Naive thymus-derived CD4-positive, alpha-beta T cell (primary cell): ENCODE data around the gene SCO2. TPM values are rescaled to one million over a fixed set of nuclear protein-coding genes. Genes with fewer than 3 reads are reported as not detected.

Experiments
- ATAC-seq: fragments of 150-1000 bp; cut with Tn5 transposase; 2 replicates; pipeline ENCODE4 v1.10.0; 2021; ENCODE audit warnings: mild to moderate bottlenecking, moderate library complexity
- CTCF ChIA-PET: fragments of 350-600 bp; sonication (Branson Sonifier 250); formaldehyde crosslinking; loops from one replicate; lab custom pipeline; 2021; ENCODE audit warnings: antibody characterized with exemption; lab: Charles Lee
- POLR2A ChIA-PET: fragments of 350-600 bp; sonication (Branson Sonifier 250); formaldehyde crosslinking; loops from one replicate; lab custom pipeline; 2021; ENCODE audit warnings: antibody characterized with exemption, inconsistent platforms; lab: Charles Lee
- DNase-seq, 9 donors: peaks; one replicate each; pipeline versions ENCODE4 v3.0.0 to v3.0.0-alpha.2; 2020 to 2022; ENCODE audit warnings: mixed read lengths in 1 of 9
- H3K27ac ChIP-seq: one replicate; pipeline ENCODE4 v1.7.0; 2013; ENCODE audit warnings: mild to moderate bottlenecking, low read depth, low read length, moderate library complexity
- H3K27me3 ChIP-seq, 2 donors: one replicate each; pipeline ENCODE4 v1.7.0; 2013; ENCODE audit warnings: low read length in 2 of 2, mild to moderate bottlenecking in 2 of 2, moderate library complexity in 2 of 2; ENCODE audit not compliant: control insufficient read depth in 2 of 2, insufficient read depth in 2 of 2
- H3K36me3 ChIP-seq, 3 experiments: 1 replicate in 2 of 3; 2 replicates in 1 of 3; pipeline ENCODE4 v1.7.0; 2013; ENCODE audit warnings: low read length in 3 of 3, mild to moderate bottlenecking in 3 of 3, moderate library complexity in 1 of 3; ENCODE audit not compliant: insufficient read depth in 3 of 3, control insufficient read depth in 2 of 3
- H3K4me1 ChIP-seq, 2 donors: one replicate each; pipeline ENCODE4 v1.7.0; 2013; ENCODE audit warnings: low read length in 2 of 2, mild to moderate bottlenecking in 2 of 2, moderate library complexity in 1 of 2; ENCODE audit not compliant: control insufficient read depth in 2 of 2, insufficient read depth in 2 of 2
- H3K4me3 ChIP-seq: 2 replicates; pipeline ENCODE4 v1.7.0; 2013; ENCODE audit warnings: mild to moderate bottlenecking, low read length
- H3K9me3 ChIP-seq, 3 experiments: 1 replicate in 2 of 3; 2 replicates in 1 of 3; pipeline ENCODE4 v1.7.0; 2013; ENCODE audit warnings: low read length in 3 of 3; ENCODE audit not compliant: control insufficient read depth in 2 of 3
- H3K27ac Mint-ChIP-seq, 9 donors: one replicate each; pipeline ENCODE4 v1.8.0; 2020 to 2022; ENCODE audit warnings: mixed read lengths in 9 of 9, mild to moderate bottlenecking in 8 of 9, moderate library complexity in 5 of 9, inconsistent platforms in 2 of 9
- H3K27me3 Mint-ChIP-seq, 5 donors: one replicate each; pipeline ENCODE4 v1.8.0; 2021 to 2022; ENCODE audit warnings: mixed read lengths in 5 of 5, mild to moderate bottlenecking in 1 of 5
- H3K36me3 Mint-ChIP-seq, 5 donors: one replicate each; pipeline ENCODE4 v1.8.0; 2020 to 2022; ENCODE audit warnings: mixed read lengths in 5 of 5, mild to moderate bottlenecking in 3 of 5, inconsistent platforms in 1 of 5
- H3K4me1 Mint-ChIP-seq, 7 donors: one replicate each; pipeline ENCODE4 v1.8.0; 2020 to 2022; ENCODE audit warnings: mixed read lengths in 7 of 7, mild to moderate bottlenecking in 3 of 7, inconsistent platforms in 1 of 7
- H3K4me3 Mint-ChIP-seq, 10 donors: one replicate each; pipeline ENCODE4 v1.8.0; 2020 to 2022; ENCODE audit warnings: mild to moderate bottlenecking in 10 of 10, mixed read lengths in 10 of 10, moderate library complexity in 6 of 10, inconsistent platforms in 2 of 10
- H3K9me3 Mint-ChIP-seq, 11 donors: one replicate each; pipeline ENCODE4 v1.8.0; 2020 to 2022; ENCODE audit warnings: mixed read lengths in 11 of 11, mild to moderate bottlenecking in 4 of 11, inconsistent platforms in 1 of 11, moderate library complexity in 1 of 11
- intact Hi-C, 2 donors: fragments of 100-400 bp; cut with micrococcal nuclease; formaldehyde crosslinking; loops; one replicate each; pipeline ENCODE4 v1.15.1; 2023
- polyA plus RNA-seq, 2 donors: library from polyadenylated mRNA; unstranded; fragments of 300-500 nt; fragmentation: Illumina TruSeq; gene quantifications; one replicate each; pipeline ENCODE4 v1.2.3, GENCODE V29; 2021
- total RNA-seq, 6 experiments: library from RNA in 5 of 6; stranded (reverse) in 5 of 6; gene quantifications; 1 replicate in 5 of 6; 2 replicates in 1 of 6; pipeline ENCODE4 v1.2.3 and lab custom pipeline; 2021 to 2026

Gene SCO2
- total and polyA plus RNA-seq, 7 experiments from 2014 or later = 2.2 to 12.0 (median 5.5) TPM

- DNase-seq (peak; percentile 75 to 94 (median 85)), ATAC-seq (peak; percentile 89)
- Histone ChIP-seq H3K27ac (peak within 1 kb of the TSS; percentile 90), H3K4me1 (peaks cover 39 to 42% of the 10 kb centered on the region in 2 donors), H3K4me3 (peak within 1 kb of the TSS; percentile 72), H3K9me3 (no peaks in the 10 kb centered on the region), H3K27me3 (no peaks in the 10 kb centered on the region), H3K36me3 (peaks cover 0 to 3% (median 0%) of the 10 kb centered on the region in 3 experiments)
- Mint-ChIP-seq H3K27ac (peak within 1 kb of the TSS; percentile 91 to 97 (median 93)), H3K4me3 (peak within 1 kb of the TSS; percentile 93 to 100 (median 96)), H3K4me1 (peaks cover 29 to 56% (median 46%) of the 10 kb centered on the region in 7 donors), H3K27me3 (peaks cover 0 to 20% (median 0%) of the 10 kb centered on the region in 5 donors), H3K9me3 (no peaks in the 10 kb centered on the region), H3K36me3 (peaks cover 0 to 10% (median 3%) of the 10 kb centered on the region in 5 donors)
- POLR2A ChIA-PET = interaction anchor here (1.3 kb wide), 1 partner anchor 51 kb away, joined by 4 read pairs; the partner anchor contains the start of gene SCO2
- intact Hi-C loops = loop anchor here (1.0 to 10.0 kb wide), 6 partner anchors 32 to 200 kb away; partner anchors contain the start of genes CHKB (in 1 of the 2), LMF2 (in 1 of the 2), MAPK11 (in 1 of the 2) and PPP6R2 (in 1 of the 2)
- CTCF ChIA-PET = interaction anchor here (0.6 to 0.7 kb wide), 2 partner anchors 31 to 146 kb away, joined by 3 read pairs; no protein-coding TSS in a partner anchor
These were observed 50.4 kb downstream of the SCO2 start, which contains the start of gene SBF1 for GRCh38 chr22:50474710-50475651. SBF1 (minus strand) TSS chr22:50475035; CDS start chr22:50474840, 195 bp downstream.

GRCh38 chr22:50473855-50474671 is 51.3 kb downstream of the SCO2 start:
- peaks cover 33 to 62% (median 55%) of the 10 kb centered on the region in 7 donors for H3K4me1 Mint-ChIP-seq
- no peaks in the 10 kb centered on the region for H3K9me3 ChIP-seq
- POLR2A ChIA-PET = interaction anchor here (0.5 to 3.0 kb wide), 9 partner anchors 9 to 147 kb away, joined by 3 to 15 read pairs (median 4); partner anchors contain the start of genes LMF2, NCAPH2 and SCO2
- H3K27me3 ChIP-seq = no peaks in the 10 kb centered on the region
- peak in 2 of 9 donors; percentile 21 to 53 for DNase-seq
- peak overlapping the region; percentile 90 for H3K27ac ChIP-seq
- H3K4me3 ChIP-seq = peak overlapping the region; percentile 72
- peak overlapping the region; percentile 93 to 100 (median 96) for H3K4me3 Mint-ChIP-seq
- peaks cover 46 to 48% of the 10 kb centered on the region in 2 donors for H3K4me1 ChIP-seq
- H3K36me3 Mint-ChIP-seq = peaks cover 0 to 10% (median 3%) of the 10 kb centered on the region in 5 donors
- H3K36me3 ChIP-seq = peaks cover 0 to 3% (median 0%) of the 10 kb centered on the region in 3 experiments
- intact Hi-C loops = loop anchor here in 1 of 2 donors (1.0 to 10.0 kb wide), 4 partner anchors 53 to 199 kb away; partner anchors contain the start of genes MAPK11, PPP6R2 and SCO2
- CTCF ChIA-PET = interaction anchor here (0.6 to 1.3 kb wide), 2 partner anchors 9 to 145 kb away, joined by 3 read pairs; no protein-coding TSS in a partner anchor
- no peak for ATAC-seq
- H3K27ac Mint-ChIP-seq = peak overlapping the region; percentile 91 to 97 (median 93)
- H3K27me3 Mint-ChIP-seq = peaks cover 0 to 11% (median 0%) of the 10 kb centered on the region in 5 donors
- H3K9me3 Mint-ChIP-seq = no peaks in the 10 kb centered on the region

Other genes with a start within 250 kb of the SCO2 start
- 100 to 1,000 TPM in 1 of 5 experiments, 10 to 100 TPM in 2, 1 to 10 TPM in 2; 2.9 to 138 (median 12.6) TPM for gene PLXNB2, start 218.0 kb downstream of the SCO2 start, total RNA-seq
- under 1 TPM; 0.05 to 0.32 TPM for gene PLXNB2, start 218.0 kb downstream of the SCO2 start, polyA plus RNA-seq
- 1 to 10 TPM; 2.1 to 4.0 (median 2.8) TPM for gene DENND6B, start 198.6 kb downstream of the SCO2 start, total RNA-seq
- under 1 TPM; 0.19 to 0.61 TPM for gene DENND6B, start 198.6 kb downstream of the SCO2 start, polyA plus RNA-seq
- gene PPP6R2, start 182.3 kb downstream of the SCO2 start, total RNA-seq = 10 to 100 TPM; 57.8 to 88.1 (median 78.1) TPM
- 10 to 100 TPM; 17.0 to 38.8 TPM for gene PPP6R2, start 182.3 kb downstream of the SCO2 start, polyA plus RNA-seq
- 100 to 1,000 TPM; 161 to 209 (median 181) TPM for gene SBF1, start 50.6 kb downstream of the SCO2 start, total RNA-seq
- 10 to 100 TPM; 15.2 to 40.2 TPM for gene SBF1, start 50.6 kb downstream of the SCO2 start, polyA plus RNA-seq
- 1 to 10 TPM; 1.3 to 4.5 (median 4.0) TPM for gene ADM2, start 44.1 kb downstream of the SCO2 start, total RNA-seq
- gene ADM2, start 44.1 kb downstream of the SCO2 start, polyA plus RNA-seq = under 1 TPM; 0.24 to 0.44 TPM
- under 1 TPM in 1 of 5 experiments, not detected in 4; 0.22 TPM for gene MIOX, start 38.7 kb downstream of the SCO2 start, total RNA-seq
- not detected for gene MIOX, start 38.7 kb downstream of the SCO2 start, polyA plus RNA-seq
- 100 to 1,000 TPM; 101 to 133 (median 118) TPM for gene LMF2, start 17.9 kb downstream of the SCO2 start, total RNA-seq
- 10 to 100 TPM; 15.0 to 25.5 TPM for gene LMF2, start 17.9 kb downstream of the SCO2 start, polyA plus RNA-seq
- gene NCAPH2, start 17.4 kb downstream of the SCO2 start, total RNA-seq = 100 to 1,000 TPM in 2 of 5 experiments, 10 to 100 TPM in 3; 74.3 to 135 (median 91.1) TPM
- gene NCAPH2, start 17.4 kb downstream of the SCO2 start, polyA plus RNA-seq = 10 to 100 TPM; 37.8 to 46.6 TPM
- gene TYMP, start 4.4 kb upstream of the SCO2 start, total RNA-seq = 100 to 1,000 TPM in 2 of 5 experiments, 10 to 100 TPM in 1, 1 to 10 TPM in 2; 5.4 to 161 (median 20.4) TPM
- 1 to 10 TPM; 2.7 to 2.8 TPM for gene TYMP, start 4.4 kb upstream of the SCO2 start, polyA plus RNA-seq
- gene KLHDC7B, start 20.3 kb upstream of the SCO2 start, total RNA-seq = 10 to 100 TPM in 1 of 5 experiments, 1 to 10 TPM in 4; 4.4 to 17.2 (median 6.8) TPM
- 10 to 100 TPM in 1 of 2 donors, 1 to 10 TPM in 1; 7.8 to 10.0 TPM for gene KLHDC7B, start 20.3 kb upstream of the SCO2 start, polyA plus RNA-seq
- gene SYCE3, start 37.3 kb upstream of the SCO2 start, total RNA-seq = not detected
- gene SYCE3, start 37.3 kb upstream of the SCO2 start, polyA plus RNA-seq = not detected
- 100 to 1,000 TPM in 1 of 5 experiments, 10 to 100 TPM in 4; 43.9 to 108 (median 66.7) TPM for gene CPT1B, start 52.8 kb upstream of the SCO2 start, total RNA-seq
- 1 to 10 TPM in 1 of 2 donors, under 1 TPM in 1; 0.32 to 2.8 TPM for gene CPT1B, start 52.8 kb upstream of the SCO2 start, polyA plus RNA-seq
- 100 to 1,000 TPM; 121 to 214 (median 191) TPM for gene CHKB, start 57.3 kb upstream of the SCO2 start, total RNA-seq
- gene CHKB, start 57.3 kb upstream of the SCO2 start, polyA plus RNA-seq = 10 to 100 TPM; 24.2 to 29.4 TPM
- under 1 TPM; 0.24 to 0.64 (median 0.38) TPM for gene MAPK8IP2, start 75.2 kb upstream of the SCO2 start, total RNA-seq
- gene MAPK8IP2, start 75.2 kb upstream of the SCO2 start, polyA plus RNA-seq = not detected
- 10 to 100 TPM; 64.3 to 96.3 (median 68.7) TPM for gene ARSA, start 102.6 kb upstream of the SCO2 start, total RNA-seq
- gene ARSA, start 102.6 kb upstream of the SCO2 start, polyA plus RNA-seq = 10 to 100 TPM in 1 of 2 donors, 1 to 10 TPM in 1; 7.1 to 12.3 TPM
- under 1 TPM in 3 of 5 experiments, not detected in 2; 0.07 to 0.73 (median 0.16) TPM for gene SHANK3, start 147.2 kb upstream of the SCO2 start, total RNA-seq
- gene SHANK3, start 147.2 kb upstream of the SCO2 start, polyA plus RNA-seq = not detected
- gene ACR, start 212.6 kb upstream of the SCO2 start, total RNA-seq = not detected
- gene ACR, start 212.6 kb upstream of the SCO2 start, polyA plus RNA-seq = not detected